ENCODE data around the gene DESI2.

DNA sequence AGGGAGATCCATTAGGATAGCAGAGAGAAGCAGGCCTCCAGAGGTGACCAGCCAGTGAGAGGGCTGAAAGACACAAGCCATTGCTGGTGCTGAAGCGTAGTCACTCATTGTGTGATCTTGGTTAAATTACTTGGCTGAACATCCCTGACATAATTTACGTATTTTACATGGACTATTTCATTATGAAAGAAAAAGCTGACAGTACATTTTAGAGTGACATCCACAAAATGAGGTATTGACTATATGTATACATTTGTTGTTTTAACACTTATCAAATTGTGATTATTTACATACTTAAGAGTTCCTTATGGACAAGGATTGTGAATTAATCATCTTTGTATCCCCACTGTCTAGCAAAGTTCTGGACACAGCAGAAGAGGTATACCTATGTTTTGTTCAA, 14.9 kb downstream of the DESI2 start:
- no peak for TF ChIP-seq TOX (CRISPR knock-in tag; IDR thresholded peaks at IDR 0.05; ENCODE audit: borderline replicate concordance)
- TF ChIP-seq RARB (CRISPR knock-in tag; IDR thresholded peaks at IDR 0.05) = no peak
- no peak for TF ChIP-seq CSRNP3 (CRISPR knock-in tag; IDR thresholded peaks at IDR 0.05)
- no peak for TF ChIP-seq ARNTL (CRISPR knock-in tag; IDR thresholded peaks at IDR 0.05; ENCODE audit: borderline replicate concordance, low read depth)
- TF ChIP-seq PPARA (CRISPR knock-in tag; IDR thresholded peaks at IDR 0.05; ENCODE audit: borderline replicate concordance) = no peak
- TF ChIP-seq POU6F1 (CRISPR knock-in tag; IDR thresholded peaks at IDR 0.05; ENCODE audit: borderline replicate concordance, low read depth) = no peak
- TF ChIP-seq OSR1 (CRISPR knock-in tag; IDR thresholded peaks at IDR 0.05) = no peak
- no peak for TF ChIP-seq SNAI2 (CRISPR knock-in tag; IDR thresholded peaks at IDR 0.05)
- TF ChIP-seq ZFP3 (CRISPR knock-in tag; IDR thresholded peaks at IDR 0.05) = no peak
- no peak for TF ChIP-seq ZNF70 (CRISPR knock-in tag; IDR thresholded peaks at IDR 0.05)

Measured in SK-N-SH treated with all-trans-retinoic acid at 6 μM for 48 hours (cell line).